Subcutaneous adipose tissue (tissue), 4 donors: Measurements from ENCODE around the gene MOB1A. TPM values are rescaled to one million over a fixed set of nuclear protein-coding genes. Genes with fewer than 3 reads are reported as not detected.

ENCODE experiments used
- CTCF ChIP-seq: fragments of 450-650 bp; IDR thresholded peaks from one replicate; pipeline ENCODE4 v1.5.1; 2016; ENCODE audit warnings: low read depth, mild to moderate bottlenecking, control low read depth, antibody characterized with exemption, moderate library complexity
- total RNA-seq, 4 donors: library from RNA; depleted of rRNA; stranded (reverse); fragments of >200 nt; gene quantifications; one replicate each; pipeline ENCODE4 v1.1.0, GENCODE V29; 2016

Gene MOB1A
- 100 to 1,000 TPM in 3 of 4 donors, 10 to 100 TPM in 1; 70.6 to 121 (median 108) TPM for total RNA-seq

GRCh38 chr2:74178211-74179062 is at the start of gene MOB1A:
Gene MOB1A (minus strand): TSS chr2:74178879. CDS start chr2:74178674, 205 bp downstream.
- TF ChIP-seq CTCF, result no peak

DNA sequence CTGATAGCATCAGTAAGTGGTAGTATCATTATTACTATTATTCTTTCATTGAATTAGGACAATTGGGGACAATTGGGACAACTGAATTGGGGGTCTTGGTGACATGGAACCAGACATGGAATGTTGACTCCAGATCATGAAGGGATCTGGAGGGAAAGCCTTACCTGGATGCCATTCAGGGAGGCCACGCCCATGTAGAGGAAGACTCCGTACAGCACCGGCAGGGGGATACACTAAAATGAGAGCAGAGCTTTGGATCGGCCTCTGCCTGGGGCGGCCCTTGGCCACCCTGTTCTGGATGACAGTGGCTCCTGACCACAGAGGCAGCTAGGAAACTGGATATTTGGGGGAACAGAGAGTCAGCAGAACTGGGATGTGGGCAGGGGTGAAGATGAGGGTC is 49.0 kb upstream of the MOB1A start:
- no peak for TF ChIP-seq CTCF

GRCh38 chr2:74226648-74227213 is 48.1 kb upstream of the MOB1A start:
- no peak for TF ChIP-seq CTCF

DNA sequence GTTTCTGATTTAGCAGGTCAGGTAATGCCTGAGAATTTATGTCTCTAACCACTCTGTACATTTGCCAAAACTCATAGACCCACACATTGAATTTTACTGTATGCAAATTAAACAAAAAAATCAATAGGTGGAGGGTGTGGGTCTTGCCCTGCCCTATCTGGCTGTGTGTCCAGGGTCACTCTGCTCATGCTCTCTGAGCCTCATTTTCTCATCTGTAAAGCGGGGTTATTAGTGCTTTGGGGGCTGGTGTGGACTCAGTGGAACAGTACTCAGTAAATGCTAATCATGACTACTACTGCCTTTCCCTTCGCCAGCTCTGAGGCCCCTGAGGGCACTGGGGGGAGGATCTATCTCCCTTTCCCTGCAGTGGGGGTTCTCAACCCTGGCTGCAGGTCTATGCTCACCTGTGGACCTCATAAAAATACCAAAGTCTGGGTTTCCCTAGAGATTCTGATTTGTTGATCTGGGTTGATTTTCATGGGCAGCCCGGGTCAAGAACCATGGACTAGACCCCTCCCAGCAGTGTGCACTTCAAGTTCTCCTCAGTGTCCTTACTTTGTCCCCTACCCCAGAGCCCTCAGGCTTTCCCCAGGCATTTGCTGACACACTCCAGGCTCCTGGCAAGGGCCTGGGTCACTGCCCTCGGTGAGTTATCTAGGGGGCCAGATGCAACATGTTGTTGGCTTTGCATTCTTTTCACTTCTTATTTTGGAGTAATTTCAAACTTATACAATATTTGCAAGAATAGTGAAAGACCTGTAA is 47.2 kb upstream of the MOB1A start:
- TF ChIP-seq CTCF, result no peak

DNA sequence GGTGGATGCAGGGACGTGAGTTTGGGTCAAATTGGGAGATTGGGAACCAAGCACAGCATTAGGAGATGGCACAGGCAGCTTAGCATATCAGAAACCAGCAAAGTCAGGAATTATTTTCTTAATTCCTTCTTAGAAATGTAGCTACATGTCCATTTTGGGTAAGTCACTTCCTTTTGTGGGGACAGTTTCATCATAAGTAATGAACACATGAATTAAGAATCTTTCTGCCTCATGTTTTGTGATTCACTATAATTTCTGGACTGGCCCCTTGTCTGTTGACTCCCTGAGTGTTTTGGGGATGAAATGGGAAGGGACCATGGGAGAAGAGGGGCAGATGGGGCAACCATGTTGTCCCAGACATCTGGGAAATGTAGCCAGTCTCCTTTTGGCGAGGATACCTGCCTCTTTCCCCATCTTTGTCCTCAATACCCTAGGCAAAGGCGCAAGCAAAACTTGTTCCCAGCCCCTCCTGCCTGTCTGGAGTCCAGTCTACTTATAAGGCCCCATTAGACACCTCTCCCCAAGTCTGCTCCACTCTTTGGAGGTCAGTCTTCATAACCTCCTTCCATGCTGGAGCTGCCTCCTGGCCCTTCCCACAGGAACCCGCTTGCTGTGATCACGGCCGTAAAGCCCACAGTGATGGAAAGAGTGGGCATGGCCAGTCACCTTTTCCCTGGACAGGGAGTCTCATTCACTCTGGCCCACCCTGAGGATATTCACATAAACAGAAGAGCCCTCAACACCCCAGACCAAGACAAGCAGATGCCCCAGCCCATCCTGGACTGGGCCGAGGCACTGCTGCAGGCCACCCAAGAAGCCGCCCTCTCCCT is 45.5 kb upstream of the MOB1A start:
- no peak for TF ChIP-seq CTCF

- TF ChIP-seq CTCF, result no peak
Measured at GRCh38 chr2:74222300-74222650, 43.6 kb upstream of the MOB1A start.
